WTC11 (cell line): ENCODE results near the gene HDAC7. TPM values are rescaled to one million over a fixed set of nuclear protein-coding genes. Genes with fewer than 3 reads are reported as not detected.

ENCODE experiments used
- ATAC-seq: fragments of 200-7000 bp; cut with Tn5 transposase; 2 replicates; pipeline ENCODE4 v1.10.0; 2021; ENCODE audit warnings: mild to moderate bottlenecking, moderate library complexity
- CTCF ChIA-PET: fragments of 300-600 bp; sonication (Branson Sonifier 250); formaldehyde crosslinking; loops from one replicate; lab custom pipeline; 2021; ENCODE audit warnings: antibody characterized with exemption; lab: Charles Lee
- POLR2A ChIA-PET: fragments of 350-600 bp; sonication (Branson Sonifier 250); formaldehyde crosslinking; loops from one replicate; lab custom pipeline; 2021; ENCODE audit warnings: antibody characterized with exemption; lab: Charles Lee
- DNase-seq: peaks from one replicate; pipeline ENCODE4 v3.0.0; 2021; ENCODE audit warnings: low spot score
- H3K27ac Mint-ChIP-seq: 2 replicates; pipeline ENCODE4 v1.8.0; 2021; ENCODE audit warnings: mixed read lengths
- H3K27me3 Mint-ChIP-seq: 2 replicates; pipeline ENCODE4 v1.8.0; 2021; ENCODE audit warnings: low read depth, mild to moderate bottlenecking, moderate library complexity, mixed read lengths
- H3K36me3 Mint-ChIP-seq: 2 replicates; pipeline ENCODE4 v1.8.0; 2021; ENCODE audit warnings: mixed read lengths
- H3K4me1 Mint-ChIP-seq: 2 replicates; pipeline ENCODE4 v1.8.0; 2022; ENCODE audit warnings: mixed read lengths
- H3K4me3 Mint-ChIP-seq: 2 replicates; pipeline ENCODE4 v1.8.0; 2021; ENCODE audit warnings: mild to moderate bottlenecking, moderate library complexity, mixed read lengths
- H3K9me3 Mint-ChIP-seq: 2 replicates; pipeline ENCODE4 v1.8.0; 2021; ENCODE audit warnings: mixed read lengths
- AR ChIP-seq: fragments of 250-450 bp; sonication (Bioruptor Pico); IDR thresholded peaks from 2 replicates; pipeline ENCODE4 v1.9.0; 2021; ENCODE audit warnings: mild to moderate bottlenecking
- CREB1 ChIP-seq: sonication (generic); formaldehyde crosslinking; IDR thresholded peaks from 2 replicates; pipeline ENCODE4 v1.8.0; 2023; ENCODE audit warnings: mild to moderate bottlenecking, missing genetic modification reagents
- CTCF ChIP-seq: fragments of 200-600 bp; IDR thresholded peaks from 2 replicates; pipeline ENCODE4 v1.8.0; 2022; ENCODE audit warnings: antibody characterized with exemption
- HMGA2 ChIP-seq: fragments of 250-450 bp; sonication (Bioruptor Pico); IDR thresholded peaks from 2 replicates; pipeline ENCODE4 v1.4.0; 2021; ENCODE audit warnings: mild to moderate bottlenecking, moderate library complexity
- MYBL2 ChIP-seq: sonication (generic); formaldehyde crosslinking; IDR thresholded peaks from 2 replicates; pipeline ENCODE4 v1.8.1; 2023; ENCODE audit warnings: mild to moderate bottlenecking, moderate library complexity, missing genetic modification reagents
- NFE2L1 ChIP-seq: sonication (generic); formaldehyde crosslinking; IDR thresholded peaks from 2 replicates; pipeline ENCODE4 v1.8.1; 2023; ENCODE audit warnings: missing genetic modification reagents
- NR1H2 ChIP-seq: sonication (generic); formaldehyde crosslinking; IDR thresholded peaks from 2 replicates; pipeline ENCODE4 v1.9.0; 2021; ENCODE audit warnings: mild to moderate bottlenecking, moderate library complexity, missing genetic modification reagents
- NR2C2 ChIP-seq: sonication (generic); formaldehyde crosslinking; IDR thresholded peaks from 2 replicates; pipeline ENCODE4 v1.8.0; 2022; ENCODE audit warnings: mild to moderate bottlenecking, missing genetic modification reagents
- PRRX2 ChIP-seq: fragments of 250-450 bp; sonication (Bioruptor Pico); IDR thresholded peaks from 2 replicates; pipeline ENCODE4 v1.8.0; 2021; ENCODE audit warnings: mild to moderate bottlenecking
- RORB ChIP-seq: fragments of 250-450 bp; sonication (Bioruptor Pico); IDR thresholded peaks from 2 replicates; pipeline ENCODE4 v1.9.0; 2021; ENCODE audit warnings: mild to moderate bottlenecking
- SMAD3 ChIP-seq: sonication (generic); formaldehyde crosslinking; IDR thresholded peaks from 2 replicates; pipeline ENCODE4 v1.8.0; 2022; ENCODE audit warnings: missing genetic modification reagents, mild to moderate bottlenecking, borderline replicate concordance
- TP53 ChIP-seq: sonication (generic); formaldehyde crosslinking; IDR thresholded peaks from 2 replicates; pipeline ENCODE4 v1.8.1; 2023; ENCODE audit warnings: mild to moderate bottlenecking, missing genetic modification reagents
- USF1 ChIP-seq: sonication (generic); formaldehyde crosslinking; IDR thresholded peaks from 2 replicates; pipeline ENCODE4 v1.8.0; 2022; ENCODE audit warnings: mild to moderate bottlenecking, missing genetic modification reagents
- ZNF121 ChIP-seq: sonication (generic); formaldehyde crosslinking; IDR thresholded peaks from 2 replicates; pipeline ENCODE4 v1.8.0; 2023; ENCODE audit warnings: missing genetic modification reagents
- ZNF263 ChIP-seq: sonication (generic); formaldehyde crosslinking; IDR thresholded peaks from 2 replicates; pipeline ENCODE4 v1.8.1; 2022; ENCODE audit warnings: low read depth, mild to moderate bottlenecking, moderate library complexity, missing genetic modification reagents
- total RNA-seq: library from RNA; stranded (reverse); gene quantifications from 3 replicates; pipeline ENCODE4 v1.2.3, GENCODE V29; 2021
- TF ChIP-seq, protein P1 (sequence below): fragments of 250-450 bp; sonication (Bioruptor Pico); IDR thresholded peaks from 2 replicates; pipeline ENCODE4 v2.1.2; 2022; ENCODE audit warnings: mild to moderate bottlenecking, moderate library complexity
- TF ChIP-seq, protein P2 (sequence below): sonication (generic); formaldehyde crosslinking; IDR thresholded peaks from 2 replicates; pipeline ENCODE4 v1.8.1; 2022; ENCODE audit warnings: low read depth, mild to moderate bottlenecking, moderate library complexity, missing genetic modification reagents, borderline replicate concordance
- TF ChIP-seq, protein P3 (sequence below): sonication (generic); formaldehyde crosslinking; IDR thresholded peaks from 2 replicates; pipeline ENCODE4 v1.8.1; 2022; ENCODE audit warnings: low read depth, missing genetic modification reagents, borderline replicate concordance
- TF ChIP-seq, protein P4 (sequence below): sonication (generic); formaldehyde crosslinking; IDR thresholded peaks from 2 replicates; pipeline ENCODE4 v1.8.0; 2023; ENCODE audit warnings: mild to moderate bottlenecking, missing genetic modification reagents
- TF ChIP-seq, protein P5 (sequence below): sonication (generic); formaldehyde crosslinking; conservative IDR thresholded peaks from 2 replicates; pipeline ENCODE4 v1.8.1; 2023; ENCODE audit warnings: mild to moderate bottlenecking, low read depth, missing genetic modification reagents, moderate library complexity

Gene HDAC7
- total RNA-seq, 1 experiment from 2014 or later: 111 TPM

DNA sequence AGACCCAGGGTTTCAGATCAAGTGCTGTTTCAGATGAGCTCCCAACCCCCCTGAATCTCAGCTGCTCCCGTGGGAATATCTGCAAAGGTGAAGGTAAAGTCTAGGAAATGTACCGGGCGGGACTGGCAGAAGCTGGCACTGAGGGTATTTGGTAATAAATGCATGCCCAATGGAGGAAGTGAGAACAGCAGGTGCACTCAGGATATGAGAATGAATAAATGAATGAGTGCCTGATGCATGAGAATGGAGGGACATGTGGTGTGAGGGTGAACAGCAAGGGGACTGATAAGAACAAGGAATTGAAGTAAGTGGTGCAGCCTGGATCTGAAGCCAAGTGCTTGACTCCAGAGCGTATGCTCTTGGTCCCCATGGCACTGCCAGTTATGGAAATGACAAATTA, 72.6 kb downstream of the HDAC7 start:
- POLR2A ChIA-PET: no interaction called here
- no peaks in the 10 kb centered on the region for H3K36me3 Mint-ChIP-seq
- H3K27me3 Mint-ChIP-seq: peaks cover 7% of the 10 kb centered on the region; the same call in 1 of the 2 replicates
- no peak overlapping the region for H3K27ac Mint-ChIP-seq
- TF ChIP-seq, protein P1, sequence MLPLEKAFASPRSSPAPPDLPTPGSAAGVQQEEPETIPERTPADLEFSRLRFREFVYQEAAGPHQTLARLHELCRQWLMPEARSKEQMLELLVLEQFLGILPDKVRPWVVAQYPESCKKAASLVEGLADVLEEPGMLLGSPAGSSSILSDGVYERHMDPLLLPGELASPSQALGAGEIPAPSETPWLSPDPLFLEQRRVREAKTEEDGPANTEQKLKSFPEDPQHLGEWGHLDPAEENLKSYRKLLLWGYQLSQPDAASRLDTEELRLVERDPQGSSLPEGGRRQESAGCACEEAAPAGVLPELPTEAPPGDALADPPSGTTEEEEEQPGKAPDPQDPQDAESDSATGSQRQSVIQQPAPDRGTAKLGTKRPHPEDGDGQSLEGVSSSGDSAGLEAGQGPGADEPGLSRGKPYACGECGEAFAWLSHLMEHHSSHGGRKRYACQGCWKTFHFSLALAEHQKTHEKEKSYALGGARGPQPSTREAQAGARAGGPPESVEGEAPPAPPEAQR: no peak
- TF ChIP-seq, protein P2, sequence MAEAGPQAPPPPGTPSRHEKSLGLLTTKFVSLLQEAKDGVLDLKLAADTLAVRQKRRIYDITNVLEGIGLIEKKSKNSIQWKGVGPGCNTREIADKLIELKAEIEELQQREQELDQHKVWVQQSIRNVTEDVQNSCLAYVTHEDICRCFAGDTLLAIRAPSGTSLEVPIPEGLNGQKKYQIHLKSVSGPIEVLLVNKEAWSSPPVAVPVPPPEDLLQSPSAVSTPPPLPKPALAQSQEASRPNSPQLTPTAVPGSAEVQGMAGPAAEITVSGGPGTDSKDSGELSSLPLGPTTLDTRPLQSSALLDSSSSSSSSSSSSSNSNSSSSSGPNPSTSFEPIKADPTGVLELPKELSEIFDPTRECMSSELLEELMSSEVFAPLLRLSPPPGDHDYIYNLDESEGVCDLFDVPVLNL (CRISPR knock-in tag): no peak
- no peak for TF ChIP-seq CTCF
- TF ChIP-seq CREB1 (CRISPR knock-in tag): no peak
- TF ChIP-seq ZNF263 (CRISPR knock-in tag): no peak
- TF ChIP-seq NR1H2 (CRISPR knock-in tag): no peak
- TF ChIP-seq HMGA2 (CRISPR knock-in tag): no peak
- no peak for TF ChIP-seq TP53 (CRISPR knock-in tag)
- TF ChIP-seq MYBL2: no peak
- TF ChIP-seq NFE2L1 (CRISPR knock-in tag): no peak
- TF ChIP-seq NR2C2 (CRISPR knock-in tag): no peak
- no peak for TF ChIP-seq SMAD3 (CRISPR knock-in tag)
- TF ChIP-seq, protein P3, sequence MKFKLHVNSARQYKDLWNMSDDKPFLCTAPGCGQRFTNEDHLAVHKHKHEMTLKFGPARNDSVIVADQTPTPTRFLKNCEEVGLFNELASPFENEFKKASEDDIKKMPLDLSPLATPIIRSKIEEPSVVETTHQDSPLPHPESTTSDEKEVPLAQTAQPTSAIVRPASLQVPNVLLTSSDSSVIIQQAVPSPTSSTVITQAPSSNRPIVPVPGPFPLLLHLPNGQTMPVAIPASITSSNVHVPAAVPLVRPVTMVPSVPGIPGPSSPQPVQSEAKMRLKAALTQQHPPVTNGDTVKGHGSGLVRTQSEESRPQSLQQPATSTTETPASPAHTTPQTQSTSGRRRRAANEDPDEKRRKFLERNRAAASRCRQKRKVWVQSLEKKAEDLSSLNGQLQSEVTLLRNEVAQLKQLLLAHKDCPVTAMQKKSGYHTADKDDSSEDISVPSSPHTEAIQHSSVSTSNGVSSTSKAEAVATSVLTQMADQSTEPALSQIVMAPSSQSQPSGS (CRISPR knock-in tag): no peak
- TF ChIP-seq USF1 (CRISPR knock-in tag): no peak
- no peak for TF ChIP-seq PRRX2 (CRISPR knock-in tag)
- TF ChIP-seq, protein P4, sequence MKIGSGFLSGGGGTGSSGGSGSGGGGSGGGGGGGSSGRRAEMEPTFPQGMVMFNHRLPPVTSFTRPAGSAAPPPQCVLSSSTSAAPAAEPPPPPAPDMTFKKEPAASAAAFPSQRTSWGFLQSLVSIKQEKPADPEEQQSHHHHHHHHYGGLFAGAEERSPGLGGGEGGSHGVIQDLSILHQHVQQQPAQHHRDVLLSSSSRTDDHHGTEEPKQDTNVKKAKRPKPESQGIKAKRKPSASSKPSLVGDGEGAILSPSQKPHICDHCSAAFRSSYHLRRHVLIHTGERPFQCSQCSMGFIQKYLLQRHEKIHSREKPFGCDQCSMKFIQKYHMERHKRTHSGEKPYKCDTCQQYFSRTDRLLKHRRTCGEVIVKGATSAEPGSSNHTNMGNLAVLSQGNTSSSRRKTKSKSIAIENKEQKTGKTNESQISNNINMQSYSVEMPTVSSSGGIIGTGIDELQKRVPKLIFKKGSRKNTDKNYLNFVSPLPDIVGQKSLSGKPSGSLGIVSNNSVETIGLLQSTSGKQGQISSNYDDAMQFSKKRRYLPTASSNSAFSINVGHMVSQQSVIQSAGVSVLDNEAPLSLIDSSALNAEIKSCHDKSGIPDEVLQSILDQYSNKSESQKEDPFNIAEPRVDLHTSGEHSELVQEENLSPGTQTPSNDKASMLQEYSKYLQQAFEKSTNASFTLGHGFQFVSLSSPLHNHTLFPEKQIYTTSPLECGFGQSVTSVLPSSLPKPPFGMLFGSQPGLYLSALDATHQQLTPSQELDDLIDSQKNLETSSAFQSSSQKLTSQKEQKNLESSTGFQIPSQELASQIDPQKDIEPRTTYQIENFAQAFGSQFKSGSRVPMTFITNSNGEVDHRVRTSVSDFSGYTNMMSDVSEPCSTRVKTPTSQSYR (CRISPR knock-in tag): no peak
- TF ChIP-seq ZNF121: no peak
- no peak for TF ChIP-seq RORB (CRISPR knock-in tag)
- TF ChIP-seq, protein P5, sequence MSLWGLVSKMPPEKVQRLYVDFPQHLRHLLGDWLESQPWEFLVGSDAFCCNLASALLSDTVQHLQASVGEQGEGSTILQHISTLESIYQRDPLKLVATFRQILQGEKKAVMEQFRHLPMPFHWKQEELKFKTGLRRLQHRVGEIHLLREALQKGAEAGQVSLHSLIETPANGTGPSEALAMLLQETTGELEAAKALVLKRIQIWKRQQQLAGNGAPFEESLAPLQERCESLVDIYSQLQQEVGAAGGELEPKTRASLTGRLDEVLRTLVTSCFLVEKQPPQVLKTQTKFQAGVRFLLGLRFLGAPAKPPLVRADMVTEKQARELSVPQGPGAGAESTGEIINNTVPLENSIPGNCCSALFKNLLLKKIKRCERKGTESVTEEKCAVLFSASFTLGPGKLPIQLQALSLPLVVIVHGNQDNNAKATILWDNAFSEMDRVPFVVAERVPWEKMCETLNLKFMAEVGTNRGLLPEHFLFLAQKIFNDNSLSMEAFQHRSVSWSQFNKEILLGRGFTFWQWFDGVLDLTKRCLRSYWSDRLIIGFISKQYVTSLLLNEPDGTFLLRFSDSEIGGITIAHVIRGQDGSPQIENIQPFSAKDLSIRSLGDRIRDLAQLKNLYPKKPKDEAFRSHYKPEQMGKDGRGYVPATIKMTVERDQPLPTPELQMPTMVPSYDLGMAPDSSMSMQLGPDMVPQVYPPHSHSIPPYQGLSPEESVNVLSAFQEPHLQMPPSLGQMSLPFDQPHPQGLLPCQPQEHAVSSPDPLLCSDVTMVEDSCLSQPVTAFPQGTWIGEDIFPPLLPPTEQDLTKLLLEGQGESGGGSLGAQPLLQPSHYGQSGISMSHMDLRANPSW: no peak
- TF ChIP-seq AR (CRISPR knock-in tag): no peak
- TF ChIP-seq, all 79 proteins: peak for 0
- DNase-seq (no peak), ATAC-seq (no peak)
- CTCF ChIA-PET: interaction anchor here (0.6 to 2.3 kb wide), 6 partner anchors 11 to 33 kb away, joined by 3 to 12 read pairs (median 4); partner anchors contain the start of genes RAPGEF3 and SLC48A1
- peaks cover 39% of the 10 kb centered on the region for H3K4me1 Mint-ChIP-seq
- no peaks in the 10 kb centered on the region for H3K9me3 Mint-ChIP-seq
- H3K4me3 Mint-ChIP-seq: no peak overlapping the region
